AG09319 (cell line): ENCODE measurements around the gene LRRC8D.
"Not testable (repeated sequence)": the region's sequence is repeated elsewhere in the genome, so short reads cannot be mapped to it uniquely, and the experiment has no call there.

Experiments used
- DNase-seq: peaks from one replicate; pipeline ENCODE4 v3.0.0-alpha.2; 2010; ENCODE audit warnings: low read depth; ENCODE audit errors: extremely low read depth
- TF ChIP-seq, protein P1 (sequence below): IDR thresholded peaks from 2 replicates; pipeline ENCODE4 v1.5.1; 2011; ENCODE audit warnings: low read depth, mild to moderate bottlenecking, inconsistent platforms, low read length, moderate library complexity

LRRC8D gene

GRCh38 chr1:89975540-89976125 is 154.8 kb downstream of the LRRC8D start:
- TF ChIP-seq, protein P1, sequence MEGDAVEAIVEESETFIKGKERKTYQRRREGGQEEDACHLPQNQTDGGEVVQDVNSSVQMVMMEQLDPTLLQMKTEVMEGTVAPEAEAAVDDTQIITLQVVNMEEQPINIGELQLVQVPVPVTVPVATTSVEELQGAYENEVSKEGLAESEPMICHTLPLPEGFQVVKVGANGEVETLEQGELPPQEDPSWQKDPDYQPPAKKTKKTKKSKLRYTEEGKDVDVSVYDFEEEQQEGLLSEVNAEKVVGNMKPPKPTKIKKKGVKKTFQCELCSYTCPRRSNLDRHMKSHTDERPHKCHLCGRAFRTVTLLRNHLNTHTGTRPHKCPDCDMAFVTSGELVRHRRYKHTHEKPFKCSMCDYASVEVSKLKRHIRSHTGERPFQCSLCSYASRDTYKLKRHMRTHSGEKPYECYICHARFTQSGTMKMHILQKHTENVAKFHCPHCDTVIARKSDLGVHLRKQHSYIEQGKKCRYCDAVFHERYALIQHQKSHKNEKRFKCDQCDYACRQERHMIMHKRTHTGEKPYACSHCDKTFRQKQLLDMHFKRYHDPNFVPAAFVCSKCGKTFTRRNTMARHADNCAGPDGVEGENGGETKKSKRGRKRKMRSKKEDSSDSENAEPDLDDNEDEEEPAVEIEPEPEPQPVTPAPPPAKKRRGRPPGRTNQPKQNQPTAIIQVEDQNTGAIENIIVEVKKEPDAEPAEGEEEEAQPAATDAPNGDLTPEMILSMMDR = no peak
- no peak for DNase-seq

DNA sequence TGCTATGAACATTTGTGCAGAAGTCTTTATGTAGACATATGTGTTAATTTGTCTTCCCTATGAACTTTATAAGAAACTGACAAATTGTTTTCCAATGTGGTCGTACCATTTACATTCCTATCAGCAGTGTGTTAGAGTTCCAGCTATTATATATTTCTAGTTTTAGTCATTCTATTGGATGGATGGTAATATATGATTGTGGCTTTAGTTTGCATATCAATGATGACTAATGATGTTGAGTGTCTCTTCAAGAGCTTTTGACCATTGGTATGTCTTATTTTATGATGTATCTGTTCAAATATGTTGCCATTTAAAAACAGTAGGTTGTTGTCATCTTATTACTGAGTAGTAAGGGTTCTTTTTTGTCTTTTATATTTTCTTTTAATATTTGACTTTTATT is 157.9 kb downstream of the LRRC8D start:
- no peak for DNase-seq
- TF ChIP-seq, protein P1 = no peak

- no peak for DNase-seq
- TF ChIP-seq, protein P1 = no peak
These were observed 159.8 kb downstream of the LRRC8D start for GRCh38 chr1:89980605-89981004.

DNA sequence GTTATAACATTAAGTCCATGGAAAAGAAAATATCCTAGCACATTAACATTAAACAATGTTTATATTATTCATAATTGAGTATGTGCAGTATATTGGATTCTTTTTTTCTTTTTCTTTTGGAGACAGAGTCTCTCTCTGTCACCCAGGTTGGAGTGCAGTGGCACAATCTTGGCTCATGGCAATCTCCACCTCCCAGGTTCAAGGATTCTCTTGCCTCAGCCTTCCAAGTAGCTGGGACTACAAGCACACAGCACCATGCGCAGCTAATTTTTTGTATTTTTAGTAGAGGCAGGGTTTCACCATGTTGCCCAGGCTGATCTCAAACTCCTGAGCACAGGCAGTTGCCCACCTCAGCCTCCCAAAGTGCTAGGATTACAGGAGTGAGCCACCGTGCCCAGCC is 162.0 kb downstream of the LRRC8D start:
- not testable (repeated sequence) for DNase-seq

- DNase-seq = not testable (repeated sequence)
These were observed 163.8 kb downstream of the LRRC8D start for GRCh38 chr1:89984564-89985116.

- TF ChIP-seq, protein P1 = no peak
- DNase-seq = no peak
These were observed 165.2 kb downstream of the LRRC8D start for GRCh38 chr1:89986020-89986419.
